Measurements from ENCODE around the gene PLCD3.

- no peak for TF ChIP-seq CTCF (IDR thresholded peaks at IDR 0.05)
- TF ChIP-seq POLR2A (IDR thresholded peaks at IDR 0.05) = no peak
Observed at GRCh38 chr17:45112559-45113423, 19.5 kb downstream of the PLCD3 start.

All from adrenal gland (tissue), 5 donors.